GM10248 (cell line): ENCODE measurements around the gene MPPED2.

Experiments
- CTCF ChIA-PET: fragments of 300-600 bp; sonication (Branson Sonifier 250); formaldehyde crosslinking; extraction: SDS; loops from one replicate; lab custom pipeline; 2021; ENCODE audit warnings: antibody characterized with exemption; lab: Yijun Ruan, JAX
- POLR2A ChIA-PET: fragments of 350-650 bp; sonication (Branson Sonifier 250); formaldehyde crosslinking; extraction: SDS; loops from one replicate; lab custom pipeline; 2020; ENCODE audit warnings: antibody characterized with exemption; lab: Yijun Ruan, JAX
- DNase-seq: peaks from one replicate; pipeline ENCODE4 v3.0.0; 2012; ENCODE audit errors: extremely low spot score
- TF ChIP-seq, protein P1 (sequence below): IDR thresholded peaks from 2 replicates; pipeline ENCODE4 v1.5.1; 2012; ENCODE audit warnings: mild to moderate bottlenecking, low read depth; ENCODE audit errors: extremely low read depth, missing control alignments, control extremely low read depth

Gene MPPED2

GRCh38 chr11:30543066-30543465, 43.1 kb downstream of the MPPED2 start:
- DNase-seq = no peak
- ChIA-PET POLR2A (no interaction called here), CTCF (interaction anchor here (1.7 kb wide), 1 partner anchor 16 kb away, joined by 4 read pairs; no protein-coding TSS in a partner anchor)
- TF ChIP-seq, protein P1, sequence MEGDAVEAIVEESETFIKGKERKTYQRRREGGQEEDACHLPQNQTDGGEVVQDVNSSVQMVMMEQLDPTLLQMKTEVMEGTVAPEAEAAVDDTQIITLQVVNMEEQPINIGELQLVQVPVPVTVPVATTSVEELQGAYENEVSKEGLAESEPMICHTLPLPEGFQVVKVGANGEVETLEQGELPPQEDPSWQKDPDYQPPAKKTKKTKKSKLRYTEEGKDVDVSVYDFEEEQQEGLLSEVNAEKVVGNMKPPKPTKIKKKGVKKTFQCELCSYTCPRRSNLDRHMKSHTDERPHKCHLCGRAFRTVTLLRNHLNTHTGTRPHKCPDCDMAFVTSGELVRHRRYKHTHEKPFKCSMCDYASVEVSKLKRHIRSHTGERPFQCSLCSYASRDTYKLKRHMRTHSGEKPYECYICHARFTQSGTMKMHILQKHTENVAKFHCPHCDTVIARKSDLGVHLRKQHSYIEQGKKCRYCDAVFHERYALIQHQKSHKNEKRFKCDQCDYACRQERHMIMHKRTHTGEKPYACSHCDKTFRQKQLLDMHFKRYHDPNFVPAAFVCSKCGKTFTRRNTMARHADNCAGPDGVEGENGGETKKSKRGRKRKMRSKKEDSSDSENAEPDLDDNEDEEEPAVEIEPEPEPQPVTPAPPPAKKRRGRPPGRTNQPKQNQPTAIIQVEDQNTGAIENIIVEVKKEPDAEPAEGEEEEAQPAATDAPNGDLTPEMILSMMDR = no peak

DNA sequence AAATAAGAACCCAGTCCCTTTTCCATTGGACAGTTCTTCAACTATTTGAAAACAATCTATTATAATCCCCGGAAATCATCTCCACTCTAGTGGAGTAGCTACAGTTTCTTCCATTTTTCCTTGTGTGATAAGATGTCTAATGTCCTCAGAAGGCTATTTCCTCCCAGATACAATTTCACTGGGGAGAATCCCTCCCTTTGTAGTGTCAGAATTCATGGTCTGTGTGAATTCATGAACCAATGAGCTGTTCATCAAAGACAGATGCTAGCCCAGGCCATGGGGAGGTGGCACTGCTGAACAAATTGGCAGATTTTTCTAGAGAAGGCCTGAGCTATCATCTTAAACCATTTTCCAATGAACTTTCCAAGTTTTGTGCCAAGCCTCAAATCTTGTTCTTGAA, 45.4 kb downstream of the MPPED2 start:
- DNase-seq = no peak
- POLR2A ChIA-PET = no interaction called here
- CTCF ChIA-PET = interaction anchor here (1.1 to 1.2 kb wide), 2 partner anchors 9 to 30 kb away, joined by 3 to 4 read pairs; no protein-coding TSS in a partner anchor
- TF ChIP-seq, protein P1 = no peak

GRCh38 chr11:30538251-30538650, 47.9 kb downstream of the MPPED2 start:
- CTCF ChIA-PET = interaction anchor here (1.0 kb wide), 1 partner anchor 8 kb away, joined by 3 read pairs; no protein-coding TSS in a partner anchor
- no peak for DNase-seq
- POLR2A ChIA-PET = no interaction called here
- TF ChIP-seq, protein P1 = no peak

DNA sequence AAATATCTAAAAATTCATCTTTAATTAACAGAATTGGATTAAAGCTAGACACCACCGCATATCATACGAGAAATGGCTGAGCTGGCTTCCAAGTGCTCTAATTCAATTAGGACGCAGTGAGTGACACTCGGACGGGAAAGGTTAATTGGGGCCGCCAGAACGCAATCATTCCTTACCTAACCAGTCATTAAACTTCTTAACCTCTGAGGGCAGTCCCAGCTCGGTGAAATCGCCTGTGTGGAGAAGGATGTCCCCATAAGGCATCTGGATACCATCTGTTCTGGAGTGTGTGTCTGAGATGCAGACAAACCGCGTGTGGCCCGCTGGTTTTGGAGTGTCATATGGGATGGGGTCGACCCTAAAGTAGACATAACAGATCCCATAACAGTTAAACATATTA, 50.3 kb downstream of the MPPED2 start:
- ChIA-PET POLR2A (no interaction called here), CTCF (interaction anchor here (1.0 kb wide), 1 partner anchor 16 kb away, joined by 3 read pairs; no protein-coding TSS in a partner anchor)
- TF ChIP-seq, protein P1 = no peak
- no peak for DNase-seq

DNA sequence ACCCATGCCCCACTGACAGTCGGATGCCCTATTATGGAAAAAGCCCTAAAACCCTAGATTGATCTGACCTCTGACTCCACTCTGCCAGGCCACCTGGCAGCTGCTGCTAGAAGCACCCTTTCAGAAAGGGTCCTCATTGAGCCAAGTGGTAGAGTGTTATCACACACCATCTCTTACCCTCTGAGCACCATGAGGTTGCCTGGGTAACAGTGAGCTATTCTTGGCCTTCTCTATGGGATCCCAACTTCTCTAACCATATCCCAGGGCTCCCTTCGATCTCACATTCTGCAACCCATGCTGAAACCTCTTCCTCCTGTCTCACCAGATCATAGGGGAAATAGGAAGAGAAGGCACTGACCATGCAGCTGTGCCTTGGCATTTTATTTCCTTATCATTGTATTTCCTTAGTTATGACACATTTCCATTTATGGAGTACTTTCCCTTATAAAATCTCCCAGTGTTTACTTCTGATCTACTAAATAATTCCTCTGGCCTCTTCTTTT, 52.7 kb downstream of the MPPED2 start:
- CTCF ChIA-PET = interaction anchor here (1.0 to 1.5 kb wide), 3 partner anchors 12 to 106 kb away, joined by 3 to 4 read pairs (median 4); no protein-coding TSS in a partner anchor
- POLR2A ChIA-PET = no interaction called here
- TF ChIP-seq, protein P1 = no peak
- DNase-seq = no peak

- ChIA-PET POLR2A (no interaction called here), CTCF (no interaction called here)
- TF ChIP-seq, protein P1 = no peak
- no peak for DNase-seq
These were observed 58.6 kb downstream of the MPPED2 start for GRCh38 chr11:30527566-30527965.

GRCh38 chr11:30526558-30526957, 59.6 kb downstream of the MPPED2 start:
- CTCF ChIA-PET = interaction anchor here (0.7 to 0.8 kb wide), 2 partner anchors 36 to 330 kb away, joined by 3 read pairs; no protein-coding TSS in a partner anchor
- TF ChIP-seq, protein P1 = no peak
- POLR2A ChIA-PET = no interaction called here
- DNase-seq = no peak
